HCT116 (cell line): ENCODE data around the gene DLG2. TPM values are rescaled to one million over a fixed set of nuclear protein-coding genes. Genes with fewer than 3 reads are reported as not detected.

Source experiments
- ATAC-seq: fragments of 200-7000 bp; cut with Tn5 transposase; 2 replicates; pipeline ENCODE4 v1.9.1; 2020; ENCODE audit warnings: mild to moderate bottlenecking, moderate library complexity
- BruUV-seq: library from RNA; stranded (reverse); fragments of 400-500 nt; replicated peaks from 2 replicates; lab custom pipeline; 2021; lab: Mats Ljungman, UMichigan
- CTCF ChIA-PET: fragments of 300-600 bp; sonication (Branson Sonifier 250); formaldehyde crosslinking; loops from one replicate; lab custom pipeline; 2021; ENCODE audit warnings: antibody characterized with exemption; lab: Charles Lee
- POLR2A ChIA-PET: fragments of 300-600, 350-600 bp; sonication (Branson Sonifier 250); formaldehyde crosslinking; loops from one replicate; lab custom pipeline; 2021; ENCODE audit warnings: antibody characterized with exemption; lab: Charles Lee
- RAD21 ChIA-PET, 2 experiments: fragments of 300-600 bp; sonication (Branson Sonifier 250); formaldehyde crosslinking; loops; one replicate each; lab custom pipeline; 2023; ENCODE audit warnings: low total read pairs in 2 of 2; ENCODE audit not compliant: uncharacterized antibody in 2 of 2, unreplicated experiment in 2 of 2, low non-redundant PET in 1 of 2; lab: Charles Lee
- DNase-seq: peaks from one replicate; pipeline ENCODE4 v3.0.0-alpha.2; 2010; ENCODE audit warnings: low read depth, low spot score
- H2AFZ ChIP-seq: fragments of 200-600 bp; shearing (Covaris generic), sonication (generic); 2 replicates; pipeline ENCODE4 v1.6.1; 2017; ENCODE audit warnings: low read depth, mixed run types, mixed read lengths, antibody characterized with exemption, low read length; ENCODE audit not compliant: poor library complexity, severe bottlenecking
- H3K27ac ChIP-seq: 2 replicates; pipeline ENCODE4 v1.5.1; 2012; ENCODE audit warnings: low read depth, low read length
- H3K27me3 ChIP-seq: fragments of 200-600 bp; sonication (generic); 2 replicates; pipeline ENCODE4 v1.6.1; 2016; ENCODE audit warnings: mixed run types, low read length, mixed read lengths; ENCODE audit not compliant: insufficient read depth
- H3K36me3 ChIP-seq, 2 experiments: fragments of 200-500 bp in 1 of 2; fragments of 200-600 bp in 1 of 2; sonication (Bioruptor generic) in 1 of 2; sonication (generic) in 1 of 2; 2 replicates each; pipeline versions ENCODE4 v1.5.1 to v1.6.1; 2014 to 2016; ENCODE audit warnings: low read length in 2 of 2, inconsistent platforms in 1 of 2, mixed read lengths in 1 of 2, mixed run types in 1 of 2; ENCODE audit not compliant: insufficient read depth in 2 of 2, control insufficient read depth in 1 of 2
- H3K4me1 ChIP-seq, 2 experiments: fragments of 200-600 bp in 1 of 2; sonication (generic) in 1 of 2; 2 replicates each; pipeline versions ENCODE4 v1.5.1 to v1.6.1; 2012 to 2017; ENCODE audit warnings: low read length in 2 of 2, inconsistent platforms in 1 of 2, mild to moderate bottlenecking in 1 of 2, mixed read lengths in 1 of 2, mixed run types in 1 of 2, moderate library complexity in 1 of 2; ENCODE audit not compliant: insufficient read depth in 2 of 2, control insufficient read depth in 1 of 2
- H3K4me2 ChIP-seq: fragments of 200-600 bp; sonication (generic); 2 replicates; pipeline ENCODE4 v1.6.1; 2017; ENCODE audit warnings: mixed run types, low read length, mixed read lengths
- H3K4me3 ChIP-seq, 2 experiments: fragments of 200-600 bp in 1 of 2; sonication (generic) in 1 of 2; replicated peaks in 1 of 2; 2 replicates each; pipeline ENCODE4 v1.5.1; 2011 to 2016; ENCODE audit warnings: low read length in 2 of 2, control low read depth in 1 of 2, low read depth in 1 of 2, mild to moderate bottlenecking in 1 of 2, mixed read lengths in 1 of 2, mixed run types in 1 of 2
- H3K79me2 ChIP-seq: fragments of 200-600 bp; sonication (generic); 2 replicates; pipeline ENCODE4 v1.6.1; 2017; ENCODE audit warnings: mild to moderate bottlenecking, mixed run types, low read length, moderate library complexity, mixed read lengths; ENCODE audit not compliant: insufficient read depth
- H3K9ac ChIP-seq: fragments of 200-600 bp; sonication (generic); 2 replicates; pipeline ENCODE4 v1.6.1; 2016; ENCODE audit warnings: low read length, mixed read lengths
- H3K9me2 ChIP-seq: fragments of 200-600 bp; sonication (generic), shearing (Covaris generic); 2 replicates; pipeline ENCODE4 v1.6.1; 2017; ENCODE audit warnings: mixed run types, mild to moderate bottlenecking, moderate library complexity; ENCODE audit not compliant: insufficient read depth
- H3K9me3 ChIP-seq, 2 experiments: fragments of 200-500 bp in 1 of 2; fragments of 200-600 bp in 1 of 2; sonication (Bioruptor generic) in 1 of 2; sonication (generic) in 1 of 2; 2 replicates each; pipeline ENCODE4 v1.6.1; 2014 to 2017; ENCODE audit warnings: low read length in 2 of 2, mixed read lengths in 2 of 2, inconsistent platforms in 1 of 2, low read depth in 1 of 2, mild to moderate bottlenecking in 1 of 2, mixed run types in 1 of 2, moderate library complexity in 1 of 2; ENCODE audit not compliant: control insufficient read depth in 1 of 2, insufficient read depth in 1 of 2
- H4K20me1 ChIP-seq: fragments of 200-600 bp; sonication (generic), shearing (Covaris generic); 2 replicates; pipeline ENCODE4 v1.6.1; 2017; ENCODE audit warnings: mixed run types, mild to moderate bottlenecking, moderate library complexity; ENCODE audit not compliant: insufficient read depth
- ATF3 ChIP-seq: IDR thresholded peaks from 2 replicates; pipeline ENCODE4 v1.6.1; 2012
- CBX3 ChIP-seq: IDR thresholded peaks from 2 replicates; pipeline ENCODE4 v1.6.1; 2012; ENCODE audit warnings: low read depth
- CTCF ChIP-seq, 3 experiments: fragments of 200-600 bp in 1 of 3; sonication (generic) in 1 of 3; IDR thresholded peaks in 2 of 3; conservative IDR thresholded peaks in 1 of 3; 2 replicates each; pipeline ENCODE4 v1.5.1; 2012 to 2017; ENCODE audit warnings: low read depth in 2 of 3, low read length in 2 of 3, antibody characterized with exemption in 1 of 3, borderline replicate concordance in 1 of 3, control low read depth in 1 of 3, mild to moderate bottlenecking in 1 of 3, mixed read lengths in 1 of 3, mixed run types in 1 of 3, moderate library complexity in 1 of 3; ENCODE audit not compliant: insufficient read depth in 1 of 3
- EZH2phosphoT487 ChIP-seq: fragments of 200-600 bp; IDR thresholded peaks from 2 replicates; pipeline ENCODE4 v1.6.1; 2018; ENCODE audit warnings: antibody characterized with exemption, borderline replicate concordance
- FOSL1 ChIP-seq: IDR thresholded peaks from 2 replicates; pipeline ENCODE4 v1.6.1; 2012; ENCODE audit warnings: low read depth
- JUND ChIP-seq: IDR thresholded peaks from 2 replicates; pipeline ENCODE4 v1.6.1; 2012
- MAX ChIP-seq: IDR thresholded peaks from 2 replicates; pipeline ENCODE4 v1.6.1; 2012
- RAD21 ChIP-seq: IDR thresholded peaks from 2 replicates; pipeline ENCODE4 v1.6.1; 2012; ENCODE audit warnings: low read depth, mild to moderate bottlenecking
- SRF ChIP-seq: IDR thresholded peaks from 2 replicates; pipeline ENCODE4 v1.6.1; 2012; ENCODE audit warnings: low read depth
- TCF7L2 ChIP-seq: IDR thresholded peaks from 2 replicates; pipeline ENCODE4 v1.7.0; 2011; ENCODE audit warnings: borderline replicate concordance, inconsistent platforms; ENCODE audit not compliant: insufficient read depth, insufficient read length; ENCODE audit errors: extremely low read depth
- YY1 ChIP-seq: IDR thresholded peaks from 2 replicates; pipeline ENCODE4 v1.6.1; 2011; ENCODE audit warnings: low read length, low read depth, moderate library complexity, mild to moderate bottlenecking; ENCODE audit not compliant: insufficient replicate concordance; ENCODE audit errors: extremely low read depth
- ZBTB33 ChIP-seq: IDR thresholded peaks from 2 replicates; pipeline ENCODE4 v1.6.1; 2011; ENCODE audit warnings: mild to moderate bottlenecking, low read length, moderate library complexity; ENCODE audit not compliant: insufficient replicate concordance; ENCODE audit errors: extremely low read depth
- ZNF274 ChIP-seq: fragments of 200-500 bp; sonication (Bioruptor generic); IDR thresholded peaks from 2 replicates; pipeline ENCODE4 v1.6.1; 2014; ENCODE audit warnings: mild to moderate bottlenecking, low read depth, low read length, inconsistent platforms
- intact Hi-C: fragments of 100-400 bp; cut with micrococcal nuclease; formaldehyde crosslinking; loops from 2 replicates; pipeline ENCODE4 v1.10.0; 2022
- total RNA-seq: library from RNA; stranded (reverse); gene quantifications from one replicate; pipeline ENCODE4 v1.2.1, GENCODE V29; 2021; ENCODE audit not compliant: unreplicated experiment

DLG2 gene
- total RNA-seq, 1 experiment from 2014 or later = 2.4 TPM

GRCh38 chr11:84430661-84431060 lies 1196.5 kb downstream of the DLG2 start:
- no peak for DNase-seq
- no peak overlapping the region for H3K27ac ChIP-seq

More at GRCh38 chr11:84430661-84431060, 1196.5 kb downstream of the DLG2 start:
- ChIA-PET POLR2A (no interaction called here), CTCF (no interaction called here), RAD21 (no interaction called here)
- no peak overlapping the region for H2AFZ ChIP-seq
- H3K9me2 ChIP-seq = no peaks in the 10 kb centered on the region
- no peak overlapping the region for H3K4me3 ChIP-seq
- H4K20me1 ChIP-seq = no peaks in the 10 kb centered on the region
- ATAC-seq = no peak
- no peaks in the 10 kb centered on the region for H3K4me1 ChIP-seq
- intact Hi-C loops = no loop called here
- no peak for TF ChIP-seq YY1
- no peak for TF ChIP-seq RAD21
- TF ChIP-seq EZH2phosphoT487 = no peak
- TF ChIP-seq CBX3 = no peak
- TF ChIP-seq CTCF (IDR thresholded peaks at IDR 0.05 in 2 of 3, conservative IDR thresholded peaks at IDR 0.05 in 1 of 3; ENCODE audit: borderline replicate concordance in 1 of 3, insufficient read depth in 1 of 3, low read depth in 2 of 3, low read length in 2 of 3) = no peak
- no peak for TF ChIP-seq MAX
- TF ChIP-seq TCF7L2 = no peak
- TF ChIP-seq FOSL1 = no peak
- no peak for TF ChIP-seq ATF3
- TF ChIP-seq SRF = no peak
- no peak for TF ChIP-seq ZBTB33
- TF ChIP-seq ZNF274 = no peak
- no peak for TF ChIP-seq JUND
- H3K9ac ChIP-seq = no peak overlapping the region
- no peaks in the 10 kb centered on the region for H3K36me3 ChIP-seq
- no TSS peak for BruUV-seq
- no peak overlapping the region for H3K4me2 ChIP-seq
- no peaks in the 10 kb centered on the region for H3K27me3 ChIP-seq
- H3K79me2 ChIP-seq = no peaks in the 10 kb centered on the region
- no peaks in the 10 kb centered on the region for H3K9me3 ChIP-seq
